Measurements from ENCODE around the gene PROM2.
"Not testable (repeated sequence)": the region's sequence is repeated elsewhere in the genome, so short reads cannot be mapped to it uniquely, and the experiment has no call there.

Gene PROM2

DNA sequence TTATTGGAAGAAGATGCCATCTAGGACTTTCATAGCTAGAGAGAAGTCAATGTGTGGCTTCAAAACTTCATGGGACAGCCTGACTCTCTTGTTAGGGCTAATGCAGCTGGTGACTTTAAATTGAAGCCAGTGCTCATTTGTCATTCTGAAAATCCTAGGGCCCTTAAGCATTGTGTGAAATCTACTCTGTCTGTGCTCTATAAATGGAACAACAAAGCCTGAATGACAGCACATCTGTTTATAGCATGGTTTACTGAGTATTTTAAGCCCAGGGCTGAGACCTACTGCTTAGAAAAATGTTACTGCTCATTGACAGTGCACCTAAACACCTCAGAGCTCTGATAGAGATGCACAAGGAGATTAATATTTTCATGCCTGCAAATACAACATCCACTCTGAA, 36.1 kb upstream of the PROM2 start:
- DNase-seq (ENCODE audit: low read depth) = no peak
- no peak overlapping the region for H3K4me3 ChIP-seq (ENCODE audit: low read depth, low read length)
- TF ChIP-seq, protein P1, sequence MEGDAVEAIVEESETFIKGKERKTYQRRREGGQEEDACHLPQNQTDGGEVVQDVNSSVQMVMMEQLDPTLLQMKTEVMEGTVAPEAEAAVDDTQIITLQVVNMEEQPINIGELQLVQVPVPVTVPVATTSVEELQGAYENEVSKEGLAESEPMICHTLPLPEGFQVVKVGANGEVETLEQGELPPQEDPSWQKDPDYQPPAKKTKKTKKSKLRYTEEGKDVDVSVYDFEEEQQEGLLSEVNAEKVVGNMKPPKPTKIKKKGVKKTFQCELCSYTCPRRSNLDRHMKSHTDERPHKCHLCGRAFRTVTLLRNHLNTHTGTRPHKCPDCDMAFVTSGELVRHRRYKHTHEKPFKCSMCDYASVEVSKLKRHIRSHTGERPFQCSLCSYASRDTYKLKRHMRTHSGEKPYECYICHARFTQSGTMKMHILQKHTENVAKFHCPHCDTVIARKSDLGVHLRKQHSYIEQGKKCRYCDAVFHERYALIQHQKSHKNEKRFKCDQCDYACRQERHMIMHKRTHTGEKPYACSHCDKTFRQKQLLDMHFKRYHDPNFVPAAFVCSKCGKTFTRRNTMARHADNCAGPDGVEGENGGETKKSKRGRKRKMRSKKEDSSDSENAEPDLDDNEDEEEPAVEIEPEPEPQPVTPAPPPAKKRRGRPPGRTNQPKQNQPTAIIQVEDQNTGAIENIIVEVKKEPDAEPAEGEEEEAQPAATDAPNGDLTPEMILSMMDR (IDR thresholded peaks at IDR 0.05; ENCODE audit: low read depth, low read length, missing control alignments) = no peak
- in situ Hi-C loops (cut with HindIII; ENCODE audit: low sequenced_read_pairs) = no loop called here

DNA sequence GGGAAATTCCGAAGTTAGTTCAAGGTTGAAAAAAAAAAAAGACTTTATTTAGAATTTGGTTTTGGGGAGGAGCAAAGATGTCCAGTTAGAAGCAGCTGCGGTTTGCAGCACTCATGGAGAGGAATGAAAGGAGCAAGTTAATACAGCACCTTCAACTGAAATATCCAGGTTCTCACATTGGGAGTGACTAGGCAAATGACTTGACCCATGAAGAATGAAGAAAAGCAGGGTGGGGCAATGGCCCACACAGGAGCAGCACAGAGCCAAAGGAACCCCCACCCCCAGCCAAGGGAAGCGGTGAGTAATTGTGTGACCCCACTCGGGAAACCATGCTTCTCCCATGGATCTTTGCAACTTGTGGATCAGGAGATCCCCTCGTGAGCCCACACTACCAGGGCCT, 34.2 kb upstream of the PROM2 start:
- DNase-seq (ENCODE audit: low read depth) = no peak
- in situ Hi-C loops (cut with HindIII; ENCODE audit: low sequenced_read_pairs) = no loop called here
- no peak overlapping the region for H3K4me3 ChIP-seq (ENCODE audit: low read depth, low read length)
- TF ChIP-seq, protein P1 (IDR thresholded peaks at IDR 0.05; ENCODE audit: low read depth, low read length, missing control alignments) = no peak

DNA sequence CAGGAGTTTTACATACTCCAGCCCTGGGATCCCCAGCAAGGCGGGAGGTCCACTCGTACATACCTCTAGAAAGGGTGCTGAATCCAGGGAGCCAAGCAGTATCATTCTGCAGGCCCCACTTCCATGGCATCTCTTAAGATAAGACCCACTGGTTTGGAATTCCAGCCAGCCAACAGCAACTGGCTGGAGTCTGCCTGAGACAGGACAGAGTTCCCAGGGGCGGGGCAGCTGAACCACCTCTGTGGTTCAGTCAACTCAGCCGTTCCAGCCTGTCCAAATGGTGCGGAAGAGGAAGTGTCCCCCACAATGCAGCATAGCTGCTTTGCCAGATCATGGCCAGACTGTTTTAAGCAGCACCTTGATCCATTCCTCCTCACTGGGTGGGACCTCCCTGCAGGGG, 33.7 kb upstream of the PROM2 start:
- TF ChIP-seq, protein P1 (IDR thresholded peaks at IDR 0.05; ENCODE audit: low read depth, low read length, missing control alignments) = no peak
- no peak for DNase-seq (ENCODE audit: low read depth)
- H3K4me3 ChIP-seq (ENCODE audit: low read depth, low read length) = no peak overlapping the region
- in situ Hi-C loops (cut with HindIII; ENCODE audit: low sequenced_read_pairs) = no loop called here

DNA sequence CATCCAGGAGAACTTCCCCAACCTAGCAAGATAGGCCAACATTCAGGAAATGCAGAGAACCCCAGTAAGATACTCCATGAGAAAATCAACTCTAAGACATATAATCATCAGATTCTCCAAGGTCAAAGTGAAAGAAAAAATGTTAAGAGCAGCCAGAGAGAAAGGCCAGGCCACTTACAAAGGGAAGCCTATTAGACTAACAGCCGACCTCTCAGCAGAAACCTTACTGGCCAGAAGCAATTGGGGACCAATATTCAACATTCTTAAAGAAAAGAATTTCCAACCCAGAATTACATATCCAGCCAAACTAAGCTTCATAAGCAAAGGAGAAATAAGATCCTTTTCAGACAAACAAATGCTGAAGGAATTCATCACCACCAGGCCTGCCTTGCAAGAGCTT, 32.2 kb upstream of the PROM2 start:
- in situ Hi-C loops (cut with HindIII; ENCODE audit: low sequenced_read_pairs); DNase-seq (ENCODE audit: low read depth); H3K4me3 ChIP-seq (ENCODE audit: low read depth, low read length): not testable (repeated sequence)

DNA sequence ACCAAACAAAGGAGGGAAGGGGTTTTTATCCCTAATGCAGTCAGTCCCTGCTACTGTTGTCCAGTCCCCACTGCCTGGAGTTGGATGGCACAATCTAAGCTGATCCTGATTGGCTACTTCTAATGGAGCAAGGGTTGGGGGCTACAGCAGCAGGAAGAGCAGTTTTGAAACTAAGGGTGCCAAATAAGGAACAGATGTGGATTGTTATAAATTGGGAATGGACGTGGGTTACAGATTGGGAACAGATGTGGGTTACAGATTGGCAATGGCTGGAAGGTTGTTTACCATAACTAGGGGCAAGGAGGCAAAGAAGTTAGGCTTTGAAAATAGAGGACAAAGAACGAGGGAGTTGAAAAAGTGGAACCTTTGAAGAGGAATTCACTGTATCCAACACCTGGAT, 16.0 kb upstream of the PROM2 start:
- in situ Hi-C loops (cut with HindIII; ENCODE audit: low sequenced_read_pairs) = no loop called here
- TF ChIP-seq, protein P1 (IDR thresholded peaks at IDR 0.05; ENCODE audit: low read depth, low read length, missing control alignments) = no peak
- H3K4me3 ChIP-seq (ENCODE audit: low read depth, low read length) = no peak overlapping the region
- DNase-seq (ENCODE audit: low read depth) = no peak

DNA sequence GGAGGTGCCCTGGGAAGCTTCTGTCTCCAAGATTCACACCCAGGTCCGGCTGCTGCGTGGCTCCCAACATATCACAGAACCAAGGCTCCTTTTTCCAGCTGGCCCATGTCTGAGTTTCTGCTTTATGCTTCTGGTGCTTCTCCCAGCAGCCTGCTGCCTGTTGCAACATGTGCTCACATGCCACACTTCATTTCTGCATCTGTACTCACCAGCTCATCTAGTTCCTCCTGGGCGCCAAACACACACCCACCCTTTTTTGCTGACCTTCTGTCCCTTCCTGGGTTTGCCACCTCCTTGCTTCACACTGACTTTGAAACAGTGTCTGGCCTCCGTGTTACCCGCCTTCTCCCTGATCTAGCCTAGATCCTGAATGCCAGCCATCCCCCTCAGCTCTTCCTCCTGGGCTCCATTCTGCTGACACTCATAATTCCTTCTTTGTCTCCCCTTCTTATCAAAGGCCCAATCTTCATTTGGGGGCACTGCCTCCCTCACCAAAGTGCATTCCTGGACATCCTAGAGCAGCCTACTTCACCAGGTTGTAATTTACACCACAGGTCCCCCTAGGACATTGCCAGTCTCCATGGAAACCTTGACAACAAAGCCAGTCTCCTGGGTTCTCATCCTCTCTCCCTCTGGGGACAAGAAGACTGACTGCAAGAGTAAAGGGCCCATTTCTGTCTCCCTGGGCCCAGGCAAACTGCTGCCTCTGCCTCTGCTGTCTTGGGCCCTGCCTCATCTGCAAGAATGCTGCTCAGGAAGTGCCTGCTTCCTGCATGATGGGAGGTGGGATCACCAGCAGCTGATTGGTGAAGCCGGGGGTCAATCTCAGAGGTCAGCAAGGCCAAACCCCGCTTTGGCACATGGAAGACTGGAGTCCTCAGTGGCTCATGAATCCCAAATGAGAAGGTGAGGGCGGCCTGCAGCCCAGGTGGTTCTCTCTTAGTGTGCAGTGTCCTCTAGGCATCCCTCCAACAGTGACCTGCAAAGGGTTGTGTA, 13.9 kb upstream of the PROM2 start:
- no peak overlapping the region for H3K4me3 ChIP-seq (ENCODE audit: low read depth, low read length)
- in situ Hi-C loops (cut with HindIII; ENCODE audit: low sequenced_read_pairs) = no loop called here
- TF ChIP-seq, protein P1 (IDR thresholded peaks at IDR 0.05; ENCODE audit: low read depth, low read length, missing control alignments) = no peak
- DNase-seq (ENCODE audit: low read depth) = no peak

DNA sequence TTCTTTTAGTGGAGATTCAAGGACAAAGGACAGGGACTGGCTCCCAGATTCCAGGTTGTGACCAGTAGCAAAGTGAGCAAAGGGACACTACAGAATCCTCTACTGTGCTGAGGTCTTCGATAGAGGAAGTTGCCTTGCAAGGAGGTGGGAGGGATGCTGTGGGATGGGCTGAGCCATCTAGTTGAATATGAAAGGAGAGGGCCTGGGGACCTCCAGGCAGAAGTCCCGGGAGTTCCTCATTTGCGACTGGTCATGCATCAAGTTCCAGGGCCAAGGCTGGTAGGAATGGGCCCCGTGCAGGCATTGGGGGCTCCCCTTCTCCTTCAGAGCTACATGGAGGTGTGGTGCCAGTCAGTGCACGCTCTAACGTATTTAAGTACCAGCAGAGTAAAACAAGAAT, 12.6 kb upstream of the PROM2 start:
- DNase-seq (ENCODE audit: low read depth) = no peak
- no peak overlapping the region for H3K4me3 ChIP-seq (ENCODE audit: low read depth, low read length)
- TF ChIP-seq, protein P1 (IDR thresholded peaks at IDR 0.05; ENCODE audit: low read depth, low read length, missing control alignments) = no peak
- in situ Hi-C loops (cut with HindIII; ENCODE audit: low sequenced_read_pairs) = no loop called here

All from astrocyte of the cerebellum (primary cell).